ENCODE measurements around the gene AURKA.
"Not testable (repeated sequence)": the region's sequence is repeated elsewhere in the genome, so short reads cannot be mapped to it uniquely, and the experiment has no call there.

AURKA gene

DNA sequence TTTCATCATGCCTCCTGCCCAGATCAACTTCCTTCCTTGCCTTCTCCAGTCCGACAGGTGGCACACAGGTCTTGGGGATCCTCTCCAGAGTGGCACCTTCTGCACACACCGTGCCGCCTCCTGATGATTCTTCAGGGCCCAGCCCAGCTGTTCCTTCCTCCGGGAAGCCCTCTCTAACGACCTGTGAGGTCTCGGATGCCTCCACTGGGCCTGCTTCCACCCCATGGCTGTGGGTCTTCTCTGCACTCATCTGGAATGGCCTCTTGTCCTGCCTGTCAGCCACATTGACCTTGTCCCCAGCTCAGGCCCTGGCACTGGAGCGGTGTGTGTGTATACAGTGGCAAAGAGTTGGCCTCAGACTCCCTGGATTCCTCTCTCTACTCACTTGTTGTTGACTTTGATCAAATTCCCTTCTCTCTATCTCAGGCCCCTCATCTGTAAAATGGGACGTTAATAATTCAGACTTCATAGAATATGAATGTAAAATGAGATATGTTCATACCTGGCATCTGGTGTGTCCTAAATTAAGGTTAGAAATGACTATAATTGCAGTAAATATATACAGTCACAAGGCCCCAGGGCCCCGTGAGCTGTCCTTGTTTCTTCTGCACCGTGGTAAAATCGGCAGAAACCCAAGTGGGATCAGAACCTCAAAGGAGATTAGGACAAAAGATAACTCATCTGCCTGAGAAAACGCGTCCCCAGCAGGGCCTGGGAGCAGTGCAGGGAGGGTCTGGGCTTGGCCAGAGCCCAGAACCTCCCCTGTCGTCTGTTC is 31.7 kb downstream of the AURKA start:
- in situ Hi-C loops (cut with HindIII; ENCODE audit: low sequenced_read_pairs) = no loop called here

DNA sequence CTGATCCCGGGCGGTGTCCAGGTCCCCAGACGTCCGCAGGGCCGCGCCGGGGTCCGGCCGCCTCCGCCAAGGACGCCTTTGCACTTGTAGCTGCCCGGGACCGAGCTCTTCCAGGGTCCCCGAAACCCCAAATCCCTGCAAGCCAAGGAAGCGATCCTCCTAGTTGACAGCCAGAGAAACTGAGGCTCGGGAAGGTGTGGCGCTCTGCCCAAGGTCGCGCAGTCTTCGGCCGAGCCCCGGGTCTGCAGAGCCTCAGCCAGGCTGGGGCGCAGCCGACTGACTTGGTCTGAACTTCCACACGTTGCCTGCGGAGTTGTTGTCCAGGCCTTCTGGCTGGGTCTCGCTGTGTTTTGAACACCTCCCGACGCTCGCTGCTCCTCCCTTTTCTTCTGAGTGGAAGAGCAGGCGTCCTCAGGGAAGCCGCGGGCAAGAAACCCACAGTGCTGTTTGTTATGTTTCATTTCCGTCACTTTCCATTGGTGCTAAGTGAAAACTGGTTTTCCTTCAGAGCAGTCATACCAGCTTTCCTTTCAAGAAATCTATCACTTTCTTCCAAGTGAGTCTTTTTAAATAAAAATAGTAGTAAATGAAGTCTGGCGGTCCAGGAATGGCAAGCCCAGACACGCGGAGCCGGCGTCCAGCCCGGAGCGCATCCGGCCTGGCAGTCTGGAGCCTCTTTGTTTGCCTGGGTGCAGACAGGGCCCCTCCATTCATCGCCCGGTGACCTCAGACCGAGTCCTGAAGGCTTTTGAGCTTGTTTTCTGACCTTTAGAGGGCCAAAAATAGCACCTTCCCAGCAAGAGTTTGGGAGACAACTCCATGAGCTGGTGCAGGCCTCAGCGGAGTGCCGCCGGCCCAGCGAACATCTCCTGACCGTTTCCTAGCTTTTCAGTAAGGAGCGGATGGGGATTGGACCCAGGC is 32.5 kb downstream of the AURKA start:
- in situ Hi-C loops (cut with HindIII; ENCODE audit: low sequenced_read_pairs) = no loop called here

DNA sequence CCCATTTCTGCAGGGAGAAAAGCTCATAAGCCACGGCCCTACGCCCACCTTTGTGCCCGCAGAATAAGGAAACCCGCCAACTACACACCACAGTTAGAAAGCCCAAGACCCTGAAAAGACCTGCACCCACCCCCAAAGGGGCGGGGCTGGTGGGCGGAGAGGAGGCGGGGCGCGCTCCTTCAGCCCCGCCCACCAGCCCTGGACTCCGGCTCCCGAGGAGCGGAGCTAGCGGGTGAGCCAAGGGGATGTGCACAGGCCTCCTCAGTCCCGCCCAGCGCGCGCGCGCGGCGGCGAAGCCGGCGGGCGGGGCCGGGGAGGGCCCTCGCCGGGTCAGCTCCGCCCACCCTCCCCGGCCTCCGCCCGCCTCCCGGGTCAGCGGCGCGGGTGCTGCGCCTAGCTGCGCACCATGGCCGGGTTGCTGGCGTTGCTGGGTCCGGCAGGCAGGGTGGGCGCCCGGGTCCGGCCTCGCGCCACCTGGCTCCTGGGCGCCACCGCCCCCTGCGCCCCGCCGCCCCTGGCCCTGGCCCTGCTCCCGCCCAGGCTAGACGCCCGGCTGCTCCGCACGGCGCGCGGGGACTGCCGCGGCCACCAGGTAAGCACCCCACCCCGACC is 33.3 kb downstream of the AURKA start, which contains the start of gene FAM210B:
Gene FAM210B, plus strand, starts transcription at position 375 of the 612 bp plus-strand sequence. Its CDS starts 32 bp downstream, at position 407.
- in situ Hi-C loops (cut with HindIII; ENCODE audit: low sequenced_read_pairs) = no loop called here

DNA sequence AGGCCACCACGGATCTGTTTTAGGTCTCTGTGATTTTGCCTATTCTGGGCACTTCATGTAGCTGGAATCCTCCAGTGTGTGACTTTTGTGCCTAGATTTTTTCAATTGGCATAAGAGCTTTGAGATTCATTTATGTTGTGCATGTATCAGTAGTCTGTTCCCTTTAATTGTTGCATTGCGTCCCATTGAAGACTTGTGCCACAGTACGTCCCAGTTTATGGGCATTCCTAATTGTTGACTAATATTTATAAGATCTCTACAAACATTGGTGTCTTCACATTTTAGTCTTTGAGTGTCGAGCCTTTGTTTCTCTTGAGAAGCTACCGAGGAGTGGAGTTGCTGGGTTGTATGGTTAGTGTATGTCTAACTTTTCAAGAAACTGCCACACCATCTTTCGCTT is 33.9 kb downstream of the AURKA start:
- in situ Hi-C loops (cut with HindIII; ENCODE audit: low sequenced_read_pairs) = no loop called here

DNA sequence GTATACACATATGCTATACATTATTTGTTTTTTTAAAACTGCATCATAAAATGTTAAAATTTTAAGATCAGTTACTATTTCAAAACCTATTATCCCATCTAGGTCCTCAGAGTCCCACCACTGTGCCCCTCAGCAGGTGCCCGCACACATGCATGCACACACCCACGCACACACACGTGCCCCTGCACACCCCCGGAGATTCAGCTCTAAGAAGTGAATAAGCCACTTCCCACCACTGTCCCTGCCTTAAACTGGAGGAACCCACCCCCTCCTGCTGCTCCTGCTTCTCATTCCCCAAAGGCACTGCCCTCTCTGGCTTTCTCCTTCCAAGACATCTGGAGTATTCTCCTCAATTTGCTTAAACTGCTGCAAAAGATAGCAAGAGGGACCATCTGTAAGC is 38.7 kb downstream of the AURKA start:
- in situ Hi-C loops (cut with HindIII; ENCODE audit: low sequenced_read_pairs) = no loop called here

DNA sequence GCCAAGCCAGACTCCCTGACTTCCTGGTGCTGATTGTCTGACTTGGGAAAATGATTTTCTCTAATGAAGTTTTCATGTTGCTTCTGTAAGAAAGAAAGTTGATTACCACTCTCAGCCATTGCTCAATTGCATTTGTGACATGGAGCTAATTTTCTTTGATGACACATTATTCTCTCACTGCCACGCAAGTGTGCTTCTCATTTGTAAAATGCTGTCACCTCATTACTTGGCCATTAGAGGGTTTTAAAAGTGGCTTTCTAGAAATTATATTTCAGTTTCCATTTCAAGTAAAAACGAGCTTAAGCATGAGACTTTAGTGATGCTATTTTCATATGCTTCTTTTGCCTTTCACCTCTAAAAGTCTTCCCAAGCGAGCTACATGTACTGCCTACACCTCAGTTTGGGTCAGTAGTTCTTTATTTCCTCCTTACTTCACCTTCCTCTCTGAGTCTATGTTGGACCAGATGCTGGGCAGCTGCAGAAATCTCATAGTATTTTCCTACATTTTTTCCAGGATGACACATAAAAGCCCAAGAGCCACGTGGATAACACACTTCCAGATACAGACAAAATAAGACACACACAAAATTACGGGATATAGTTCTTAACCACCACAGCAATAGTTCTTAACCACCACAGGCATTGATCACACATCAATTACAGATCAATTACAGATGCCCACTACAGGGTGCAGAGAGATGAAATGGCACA is 39.5 kb downstream of the AURKA start:
- in situ Hi-C loops (cut with HindIII; ENCODE audit: low sequenced_read_pairs) = no loop called here

DNA sequence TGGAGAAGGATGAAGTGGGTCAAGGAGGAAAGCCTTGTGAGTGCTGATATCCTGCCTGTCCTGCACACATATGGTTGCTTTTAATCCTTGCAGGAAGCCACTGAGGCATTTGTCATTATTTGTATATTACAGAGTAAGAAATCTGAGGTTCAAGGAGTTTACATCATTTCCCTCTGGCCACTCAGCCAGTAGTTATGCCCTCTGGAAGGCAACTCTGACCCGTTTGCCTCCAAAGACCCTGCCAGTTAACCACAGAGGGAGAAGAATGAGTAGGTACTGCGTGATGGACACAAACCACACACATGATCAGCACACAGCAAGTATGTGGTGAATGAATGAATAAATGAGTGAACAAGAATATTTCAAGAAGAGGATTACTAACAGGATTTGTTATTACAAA is 41.2 kb downstream of the AURKA start:
- in situ Hi-C loops (cut with HindIII; ENCODE audit: low sequenced_read_pairs) = no loop called here

DNA sequence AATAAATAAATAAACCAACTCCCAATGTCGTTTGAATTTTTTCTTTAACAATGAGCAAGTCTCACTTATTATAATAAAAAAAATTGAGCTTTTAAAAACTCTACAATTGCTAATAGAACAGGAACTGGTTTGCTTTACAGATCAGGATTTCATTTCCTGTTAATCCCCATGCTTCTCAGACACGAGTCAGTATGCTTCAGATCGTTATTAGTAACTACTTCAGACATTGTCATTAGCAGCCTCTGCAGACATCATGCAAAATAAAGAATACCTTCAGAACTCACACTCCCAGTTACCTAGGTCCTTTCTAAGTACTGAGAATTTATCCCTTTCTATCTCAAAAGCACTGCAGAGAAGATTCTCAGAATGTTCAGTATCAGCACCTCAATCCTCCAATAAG is 43.3 kb downstream of the AURKA start:
- in situ Hi-C loops (cut with HindIII; ENCODE audit: low sequenced_read_pairs) = no loop called here

DNA sequence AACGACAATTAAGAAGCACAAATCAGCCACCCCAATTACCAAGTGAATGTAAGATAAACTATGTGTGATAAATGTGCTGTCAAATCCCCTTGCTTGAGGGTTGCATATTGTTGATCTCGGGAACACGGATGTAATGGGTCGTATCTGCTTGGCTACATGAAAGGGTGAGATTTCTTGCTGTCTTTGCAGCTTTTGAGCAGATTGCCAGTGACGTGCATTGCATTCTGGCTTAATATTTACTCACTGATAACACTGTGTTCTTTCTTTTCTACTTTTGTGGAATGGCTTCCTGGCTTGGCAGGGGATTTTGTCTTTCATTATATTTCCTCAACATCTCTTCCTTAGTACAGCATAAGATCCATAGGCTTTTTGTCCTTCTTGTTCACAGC is 43.7 kb downstream of the AURKA start:
- in situ Hi-C loops (cut with HindIII; ENCODE audit: low sequenced_read_pairs) = no loop called here

DNA sequence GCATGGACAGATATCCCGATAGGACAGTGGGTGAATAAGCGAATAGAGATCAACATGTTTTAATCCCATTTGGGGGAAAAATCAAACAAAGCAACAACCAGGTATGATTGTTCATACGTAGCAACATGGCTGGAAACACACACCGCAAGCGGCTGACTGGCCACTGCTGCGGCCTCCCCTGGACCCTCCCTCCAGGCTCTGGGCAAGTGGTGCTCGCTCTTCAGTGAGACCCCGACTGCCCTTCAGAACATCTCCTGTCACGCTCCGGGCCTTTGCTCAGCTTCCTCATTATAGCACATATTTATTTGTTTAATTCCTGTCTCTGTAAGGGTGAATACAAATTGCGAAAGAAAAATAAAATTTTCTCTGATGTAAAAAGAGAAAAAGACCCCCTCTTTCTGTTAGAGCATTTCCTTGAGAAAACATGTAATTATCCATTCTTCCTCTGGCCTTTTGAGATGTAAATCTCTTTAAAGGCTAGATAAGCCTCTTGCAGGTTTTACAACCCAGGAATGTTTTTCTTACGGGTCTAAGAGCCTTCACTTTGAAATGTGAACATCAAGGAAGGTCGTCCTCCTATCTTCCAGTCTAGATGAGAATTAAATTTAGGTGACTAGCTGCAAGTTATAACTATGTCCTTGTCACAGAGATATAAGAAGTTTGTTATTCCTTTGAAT is 44.2 kb downstream of the AURKA start:
- in situ Hi-C loops (cut with HindIII; ENCODE audit: low sequenced_read_pairs) = no loop called here

DNA sequence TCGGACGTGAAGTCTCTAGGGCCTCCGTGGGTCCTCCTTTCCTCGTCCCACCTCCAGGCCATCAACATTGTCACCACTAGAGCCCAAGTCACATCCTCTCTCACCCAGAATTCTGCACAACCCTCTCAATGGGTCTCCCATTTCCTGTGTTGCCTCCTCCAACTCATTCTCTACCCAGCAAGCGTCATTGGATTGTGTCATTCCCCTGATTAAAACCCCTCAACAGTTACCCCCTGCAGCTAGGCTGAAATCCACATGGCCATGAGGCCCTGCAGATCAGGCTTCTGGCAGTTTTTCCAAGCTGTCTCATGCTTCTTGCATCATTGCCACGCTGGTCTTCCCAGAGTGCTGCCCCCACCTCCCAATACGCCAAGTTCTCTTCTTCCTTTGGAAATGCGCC is 46.1 kb downstream of the AURKA start:
- in situ Hi-C loops (cut with HindIII; ENCODE audit: low sequenced_read_pairs) = no loop called here

DNA sequence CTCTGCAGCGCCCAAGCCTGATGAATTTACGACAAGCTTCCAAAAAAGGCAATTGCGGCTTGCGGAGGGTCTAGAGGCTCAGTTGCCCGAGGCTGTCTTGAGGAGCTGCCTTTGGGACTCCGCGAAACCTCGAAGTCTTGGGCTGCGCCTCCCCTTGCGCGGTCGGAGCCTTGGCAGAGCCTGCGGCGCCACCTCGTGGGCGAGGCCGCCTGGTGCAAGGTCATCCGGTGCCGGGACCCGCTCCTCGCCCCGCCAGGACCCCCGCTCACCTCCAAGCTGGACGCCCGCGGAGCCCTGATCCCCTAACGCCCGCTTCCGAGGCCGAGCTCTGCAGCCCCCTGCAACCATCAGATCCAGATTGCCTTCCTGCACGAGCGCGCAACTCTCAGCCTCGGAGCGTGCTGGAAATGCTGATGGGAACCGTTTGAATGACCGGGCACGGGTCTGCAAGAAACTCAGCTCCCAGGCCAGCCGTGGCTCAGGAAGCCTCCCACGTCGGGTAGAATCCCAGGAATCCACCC is 48.1 kb downstream of the AURKA start:
- in situ Hi-C loops (cut with HindIII; ENCODE audit: low sequenced_read_pairs) = no loop called here

DNA sequence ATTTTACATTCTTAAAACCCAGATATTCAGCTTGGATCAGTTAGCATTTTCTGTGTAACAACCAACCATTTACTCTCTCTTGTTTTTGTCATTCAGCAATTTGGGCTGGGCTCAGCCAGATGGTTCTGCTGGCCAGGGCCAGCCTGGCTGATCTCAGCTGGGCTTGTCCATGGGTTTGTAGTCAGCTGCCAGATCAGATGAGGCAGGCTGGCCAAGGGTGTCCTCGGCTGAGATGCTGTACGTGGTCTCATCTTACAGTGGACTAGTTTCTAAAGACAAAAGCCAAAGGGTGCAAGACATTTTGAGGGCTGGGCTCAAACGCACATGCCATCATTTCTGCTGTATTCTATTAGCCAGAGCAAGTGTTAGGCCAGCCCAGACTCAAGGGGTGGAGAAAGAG is 49.2 kb downstream of the AURKA start:
- in situ Hi-C loops (cut with HindIII; ENCODE audit: low sequenced_read_pairs) = no loop called here

DNA sequence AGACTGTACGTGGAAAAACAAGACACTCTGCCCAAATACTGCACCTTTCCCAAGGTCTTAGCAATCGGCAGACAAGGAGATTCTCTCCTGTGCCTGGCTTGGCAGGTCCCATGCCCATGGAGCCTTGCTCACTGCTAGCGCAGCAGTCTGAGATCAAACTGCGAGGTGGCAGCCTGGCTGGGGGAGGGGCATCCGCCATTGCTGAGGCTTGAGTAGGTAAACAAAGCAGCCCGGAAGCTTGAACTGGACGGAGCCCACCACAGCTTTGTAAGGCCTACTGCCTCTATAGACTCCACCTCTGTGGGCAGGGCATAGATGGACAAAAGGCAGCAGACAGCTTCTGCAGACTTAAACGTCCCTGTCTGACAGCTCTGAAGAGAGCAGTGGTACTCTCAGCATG is 55.3 kb downstream of the AURKA start:
- in situ Hi-C loops (cut with HindIII; ENCODE audit: low sequenced_read_pairs) = not testable (repeated sequence)

DNA sequence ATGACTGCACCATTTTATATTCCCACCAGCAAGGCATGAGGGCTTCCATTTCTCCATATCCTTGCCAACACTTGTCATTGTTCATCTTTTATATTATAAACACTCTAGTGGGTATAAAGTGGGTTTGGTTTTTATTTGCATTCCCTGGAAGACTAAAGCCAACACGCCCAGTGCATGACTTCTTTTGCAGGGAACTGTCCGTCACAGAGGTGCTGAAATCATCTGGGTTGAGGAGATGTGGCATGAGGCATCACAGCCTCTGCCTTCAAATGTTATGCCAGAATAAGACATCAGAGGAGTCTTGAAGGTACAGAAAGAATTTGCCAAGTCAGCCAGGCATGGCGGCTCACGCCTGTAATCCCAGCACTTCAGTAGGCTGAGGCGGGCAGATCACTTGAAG is 63.2 kb downstream of the AURKA start:
- in situ Hi-C loops (cut with HindIII; ENCODE audit: low sequenced_read_pairs) = no loop called here

DNA sequence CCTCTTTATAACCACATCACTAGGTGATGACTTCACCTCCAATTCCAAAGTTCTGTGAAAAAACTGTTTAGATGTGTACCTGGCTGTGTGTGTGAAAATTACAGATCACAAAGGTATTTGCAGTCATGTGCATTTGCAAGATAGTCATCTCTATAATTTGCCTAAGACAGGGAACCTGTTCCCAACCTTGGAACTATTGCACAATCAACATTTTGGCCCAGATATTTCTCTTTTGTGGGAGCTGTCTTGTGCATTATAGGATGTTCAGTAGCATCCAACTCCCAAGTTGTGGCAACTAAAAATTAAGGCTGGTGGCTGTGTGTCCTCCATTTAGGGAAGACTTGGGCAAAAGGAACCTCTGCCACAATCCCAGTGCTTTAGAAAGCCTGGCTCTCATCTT is 67.2 kb downstream of the AURKA start:
- in situ Hi-C loops (cut with HindIII; ENCODE audit: low sequenced_read_pairs) = no loop called here

DNA sequence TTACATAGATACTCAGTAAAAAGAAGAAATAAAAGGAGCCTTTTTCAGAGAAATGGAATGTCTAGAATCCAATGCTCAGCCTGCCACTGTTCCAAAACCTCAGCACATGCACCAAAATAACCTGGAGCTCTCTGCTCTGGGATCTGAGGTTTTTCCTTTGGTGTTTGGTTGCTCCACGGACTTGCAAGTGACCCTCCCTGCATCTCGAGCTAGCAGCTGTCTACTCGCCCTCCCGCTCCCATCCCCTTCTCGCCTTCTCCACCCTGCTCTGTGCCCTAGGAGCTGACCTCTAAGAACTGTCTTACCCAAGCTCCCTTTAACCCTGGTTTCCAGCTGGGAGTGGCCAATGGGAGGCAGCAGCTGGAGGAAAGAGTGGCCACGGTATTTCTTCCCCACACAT is 68.4 kb downstream of the AURKA start:
- in situ Hi-C loops (cut with HindIII; ENCODE audit: low sequenced_read_pairs) = no loop called here

DNA sequence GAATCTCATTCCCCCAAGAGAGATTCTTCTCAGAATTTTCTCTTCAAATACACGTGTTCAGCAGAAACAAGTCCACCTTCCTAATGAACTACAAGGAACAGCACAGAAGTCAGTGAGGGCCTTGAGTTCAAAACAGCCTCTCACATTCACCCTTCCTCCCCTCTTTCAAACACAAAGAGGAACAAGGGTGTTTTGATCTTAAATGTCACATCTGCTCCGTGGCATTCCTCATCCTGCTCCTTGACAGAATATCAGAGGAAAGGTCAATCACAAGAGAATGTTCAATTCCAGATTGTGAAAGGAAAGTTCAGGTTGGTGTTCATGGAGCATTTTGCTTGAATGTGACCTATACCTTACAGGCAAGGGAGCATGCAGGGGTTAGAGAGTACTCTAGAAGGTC is 68.8 kb downstream of the AURKA start:
- in situ Hi-C loops (cut with HindIII; ENCODE audit: low sequenced_read_pairs) = no loop called here

DNA sequence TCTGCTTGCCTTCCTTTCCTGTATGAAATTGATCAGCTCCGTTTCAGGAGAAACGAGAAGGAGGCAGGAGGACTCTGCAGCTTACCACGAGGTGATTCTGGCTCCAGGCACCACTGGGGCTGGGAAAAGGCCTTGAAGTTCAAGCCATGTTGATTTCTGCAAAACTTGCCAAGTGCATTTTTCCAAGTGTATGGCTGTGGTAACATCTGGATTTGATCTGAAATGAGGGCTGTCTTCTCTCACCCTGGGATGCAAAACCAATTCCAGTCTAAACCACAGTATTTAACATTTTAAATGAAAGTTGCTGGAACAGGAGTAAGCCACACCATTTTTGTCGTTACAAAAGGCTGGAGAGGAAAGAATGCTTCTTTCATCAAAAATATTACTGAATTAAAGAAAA is 69.3 kb downstream of the AURKA start:
- in situ Hi-C loops (cut with HindIII; ENCODE audit: low sequenced_read_pairs) = no loop called here
